GM12801 (cell line): Measurements from ENCODE around the gene COPS8.

Experiments
- CTCF ChIP-seq: IDR thresholded peaks from one replicate; pipeline ENCODE4 v1.5.1; 2011; ENCODE audit warnings: control low read depth; ENCODE audit not compliant: insufficient read length; ENCODE audit errors: extremely low read depth

COPS8 gene

DNA sequence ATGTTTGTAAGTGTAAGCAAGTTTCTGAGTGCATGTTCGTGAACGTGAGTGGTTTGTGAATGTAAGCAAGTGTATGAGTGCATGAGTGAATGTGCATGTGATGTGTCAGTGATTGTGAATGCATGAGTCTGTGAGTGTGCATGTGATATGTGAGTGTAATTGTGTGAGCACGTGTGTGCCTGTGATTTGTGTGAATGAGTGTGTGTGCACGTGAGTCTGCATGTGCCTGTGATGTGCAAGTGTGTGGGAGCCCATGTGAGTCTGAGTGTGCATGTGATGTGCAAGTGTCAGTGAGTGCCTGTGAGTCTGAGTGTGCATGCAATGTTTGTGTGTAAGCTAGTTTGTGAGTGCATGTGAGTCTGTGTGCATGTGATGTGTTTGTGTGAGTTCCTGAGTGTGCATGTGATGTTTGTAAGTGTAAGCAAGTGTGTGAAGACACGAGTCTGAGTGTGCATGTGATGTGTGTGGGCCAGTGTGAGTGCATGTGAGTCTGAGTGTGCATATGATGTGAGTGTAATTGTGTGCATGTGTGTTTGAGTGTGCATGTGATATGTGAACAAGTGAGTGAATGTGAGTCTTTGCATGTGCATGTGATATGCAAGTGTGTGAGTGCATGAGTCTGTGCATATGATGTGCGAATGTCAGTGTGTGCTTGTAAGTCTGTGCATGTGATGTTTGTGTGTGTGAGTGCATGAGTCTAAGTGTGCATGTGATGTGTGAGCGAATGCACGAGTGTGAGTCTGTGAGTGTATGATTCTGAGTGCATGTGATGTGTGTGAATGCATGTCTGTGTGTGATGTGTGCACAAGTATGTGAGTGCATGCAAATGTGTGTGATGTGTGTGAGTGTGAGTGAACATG, 45.1 kb downstream of the COPS8 start:
- no peak for TF ChIP-seq CTCF

DNA sequence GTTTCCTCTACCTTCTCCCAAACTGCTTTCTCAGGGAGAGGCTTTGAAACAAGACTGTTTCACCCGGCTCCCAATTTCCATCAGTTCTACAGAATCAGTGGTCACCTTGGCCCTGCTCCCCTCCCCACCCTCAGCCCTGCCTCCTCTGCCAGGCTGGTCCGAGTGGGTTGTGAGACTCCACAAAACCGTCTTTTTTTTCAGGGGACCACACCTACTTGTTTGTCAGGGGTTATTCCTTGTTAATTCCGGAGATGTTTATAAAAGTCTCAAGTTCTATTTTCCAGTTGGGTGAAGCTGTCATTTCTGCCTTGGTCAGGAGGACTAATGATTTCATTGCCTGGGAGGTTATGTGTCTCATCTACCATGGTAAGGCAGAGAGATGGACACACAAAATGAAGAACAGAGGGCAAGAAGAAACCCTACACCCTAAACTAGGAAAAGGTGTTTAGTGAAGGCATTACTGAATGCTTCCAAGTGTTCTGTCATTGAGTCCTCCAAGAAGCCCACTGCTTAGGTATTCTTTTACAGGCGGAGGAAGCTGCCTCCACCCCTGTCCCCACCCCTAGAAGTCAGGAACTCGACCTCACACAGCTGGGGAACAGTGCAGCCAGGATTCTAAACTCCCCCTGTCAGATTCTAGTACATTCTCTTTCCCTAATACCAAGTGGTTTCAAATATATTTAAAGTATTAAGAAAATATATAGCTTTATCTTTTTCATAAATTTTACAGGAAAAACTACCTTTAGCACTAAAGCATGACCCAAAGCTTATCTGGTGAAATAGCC, 46.3 kb downstream of the COPS8 start:
- no peak for TF ChIP-seq CTCF

DNA sequence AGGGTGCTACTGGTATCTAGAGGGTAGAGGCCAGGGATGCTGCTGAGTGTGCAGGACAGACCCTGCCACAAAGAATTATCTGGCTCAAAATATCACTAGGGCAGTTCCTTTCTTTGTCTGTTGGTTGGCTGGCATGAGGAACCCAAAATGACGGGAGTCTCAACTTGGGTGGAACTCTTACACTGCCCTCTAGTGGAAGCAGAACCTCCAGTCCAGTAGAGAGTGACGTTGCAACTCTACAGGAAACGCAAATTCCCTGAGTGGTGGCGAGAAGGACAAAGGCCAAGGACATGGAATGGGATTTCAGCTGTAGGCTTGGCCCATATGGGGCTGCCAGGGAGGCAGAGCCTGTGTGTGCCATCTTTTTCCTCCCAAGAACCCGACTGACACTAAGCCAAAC, 47.1 kb downstream of the COPS8 start:
- TF ChIP-seq CTCF: no peak

DNA sequence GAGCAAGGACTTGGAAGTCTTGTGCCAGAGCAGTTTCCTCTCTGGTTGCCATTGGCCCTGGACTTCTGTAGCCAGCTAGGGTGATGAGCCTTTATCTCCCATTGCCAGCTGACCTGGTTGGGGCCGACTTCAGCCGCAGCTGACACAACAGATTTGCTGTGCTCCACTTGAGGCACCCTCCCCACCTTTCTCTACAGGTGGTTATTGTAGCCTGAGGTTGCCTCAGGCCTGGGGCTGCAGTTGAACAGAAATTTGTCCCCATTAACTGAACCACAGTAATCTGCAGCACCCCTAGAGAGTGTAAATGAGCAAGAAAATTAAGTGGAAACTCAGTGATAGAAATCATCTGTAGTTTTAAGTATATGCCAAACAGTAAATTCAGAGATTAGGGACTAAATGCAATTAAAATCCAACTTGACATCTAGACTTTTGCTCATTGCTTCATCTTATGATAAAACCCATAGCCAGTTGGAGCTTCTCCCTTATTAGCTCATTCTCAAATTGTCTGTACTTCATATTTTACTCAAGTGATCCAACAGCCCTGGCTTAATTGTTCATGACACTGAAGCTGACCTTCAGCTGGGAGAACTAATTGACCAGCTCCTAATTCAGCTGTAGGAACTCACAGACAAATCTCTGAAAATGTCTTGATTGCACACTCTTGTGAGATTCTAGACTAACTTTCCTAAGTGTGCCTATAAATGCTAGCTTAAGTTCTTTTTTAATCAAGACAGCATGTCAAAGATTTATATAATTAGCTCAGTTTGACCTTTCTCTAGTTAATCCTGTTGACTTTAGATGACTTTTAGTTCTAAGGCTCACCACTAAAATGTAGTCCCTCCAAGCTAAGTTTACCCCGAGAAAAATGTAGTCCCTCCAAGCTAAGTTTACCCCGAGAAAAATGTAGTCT, 48.9 kb downstream of the COPS8 start:
- no peak for TF ChIP-seq CTCF

- no peak for TF ChIP-seq CTCF
These were observed 51.1 kb downstream of the COPS8 start for GRCh38 chr2:237136824-237137223.

GRCh38 chr2:237137626-237138323, 52.1 kb downstream of the COPS8 start:
- TF ChIP-seq CTCF: no peak
